AG10803 (cell line): ENCODE results near the gene ITGA7.

ENCODE experiments used
- DNase-seq: peaks from one replicate; pipeline ENCODE4 v3.0.0; 2010; ENCODE audit warnings: low read depth
- H3K4me3 ChIP-seq: 2 replicates; pipeline ENCODE4 v1.5.1; 2011; ENCODE audit warnings: mild to moderate bottlenecking, low read length, control low read depth
- TF ChIP-seq, protein P1 (sequence below): conservative IDR thresholded peaks from 2 replicates; pipeline ENCODE4 v1.5.1; 2011; ENCODE audit warnings: mild to moderate bottlenecking, low read length, control low read depth, inconsistent platforms

Gene ITGA7

DNA sequence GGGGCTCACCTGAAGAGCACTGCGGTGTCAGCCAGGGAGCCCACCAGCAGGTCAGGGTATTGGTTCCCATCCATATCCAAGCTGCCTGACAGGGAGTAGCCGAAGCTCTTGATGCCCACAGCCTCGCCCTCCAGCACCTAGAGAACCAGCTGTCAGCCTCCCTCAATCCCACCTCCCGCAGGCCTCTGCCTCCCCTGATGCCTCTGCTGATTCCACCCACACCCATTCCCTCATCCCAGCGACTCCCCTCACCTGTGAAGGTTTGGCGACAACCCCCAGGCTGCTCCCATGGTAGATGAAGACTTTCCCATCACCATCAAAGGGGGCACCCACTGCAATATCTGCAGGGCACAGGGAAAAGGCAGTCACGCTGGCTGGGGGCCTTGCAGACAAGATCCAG is 10.0 kb downstream of the ITGA7 start:
- no peak for DNase-seq
- H3K4me3 ChIP-seq: no peak overlapping the region
- TF ChIP-seq, protein P1, sequence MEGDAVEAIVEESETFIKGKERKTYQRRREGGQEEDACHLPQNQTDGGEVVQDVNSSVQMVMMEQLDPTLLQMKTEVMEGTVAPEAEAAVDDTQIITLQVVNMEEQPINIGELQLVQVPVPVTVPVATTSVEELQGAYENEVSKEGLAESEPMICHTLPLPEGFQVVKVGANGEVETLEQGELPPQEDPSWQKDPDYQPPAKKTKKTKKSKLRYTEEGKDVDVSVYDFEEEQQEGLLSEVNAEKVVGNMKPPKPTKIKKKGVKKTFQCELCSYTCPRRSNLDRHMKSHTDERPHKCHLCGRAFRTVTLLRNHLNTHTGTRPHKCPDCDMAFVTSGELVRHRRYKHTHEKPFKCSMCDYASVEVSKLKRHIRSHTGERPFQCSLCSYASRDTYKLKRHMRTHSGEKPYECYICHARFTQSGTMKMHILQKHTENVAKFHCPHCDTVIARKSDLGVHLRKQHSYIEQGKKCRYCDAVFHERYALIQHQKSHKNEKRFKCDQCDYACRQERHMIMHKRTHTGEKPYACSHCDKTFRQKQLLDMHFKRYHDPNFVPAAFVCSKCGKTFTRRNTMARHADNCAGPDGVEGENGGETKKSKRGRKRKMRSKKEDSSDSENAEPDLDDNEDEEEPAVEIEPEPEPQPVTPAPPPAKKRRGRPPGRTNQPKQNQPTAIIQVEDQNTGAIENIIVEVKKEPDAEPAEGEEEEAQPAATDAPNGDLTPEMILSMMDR: no peak

DNA sequence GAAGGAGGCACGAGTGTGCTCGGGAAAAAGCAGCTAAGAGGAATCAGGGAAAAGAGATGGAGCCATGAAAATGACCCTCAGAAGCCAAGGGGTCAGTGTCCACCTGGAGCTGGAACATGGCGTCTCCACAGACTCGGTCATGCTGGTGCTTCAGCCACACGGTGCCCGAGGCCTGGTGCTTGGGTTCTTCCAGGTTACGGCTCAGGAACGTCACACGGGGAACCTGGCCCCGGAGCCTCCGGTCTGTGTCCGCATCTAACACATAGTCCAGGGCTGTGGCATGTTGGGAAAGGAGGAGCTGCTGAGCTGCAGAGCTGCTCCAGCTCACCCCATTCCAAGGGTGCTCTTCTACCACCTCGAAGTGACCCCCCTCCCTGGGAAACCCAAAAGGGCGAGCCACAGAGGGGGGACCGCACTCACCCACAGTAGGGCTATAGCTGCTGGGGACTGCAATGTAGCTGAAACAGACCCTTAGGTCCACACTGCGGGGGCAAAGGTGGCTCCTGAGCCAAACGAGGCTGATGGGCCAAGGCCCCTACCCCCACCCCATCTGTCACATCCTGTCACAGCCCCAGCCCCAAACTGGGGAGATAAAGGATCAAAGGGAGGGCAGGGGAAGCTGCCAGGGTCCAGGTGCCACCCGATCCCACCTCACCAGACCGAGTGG is 10.8 kb downstream of the ITGA7 start:
- DNase-seq: no peak
- TF ChIP-seq, protein P1: no peak
- no peak overlapping the region for H3K4me3 ChIP-seq

DNA sequence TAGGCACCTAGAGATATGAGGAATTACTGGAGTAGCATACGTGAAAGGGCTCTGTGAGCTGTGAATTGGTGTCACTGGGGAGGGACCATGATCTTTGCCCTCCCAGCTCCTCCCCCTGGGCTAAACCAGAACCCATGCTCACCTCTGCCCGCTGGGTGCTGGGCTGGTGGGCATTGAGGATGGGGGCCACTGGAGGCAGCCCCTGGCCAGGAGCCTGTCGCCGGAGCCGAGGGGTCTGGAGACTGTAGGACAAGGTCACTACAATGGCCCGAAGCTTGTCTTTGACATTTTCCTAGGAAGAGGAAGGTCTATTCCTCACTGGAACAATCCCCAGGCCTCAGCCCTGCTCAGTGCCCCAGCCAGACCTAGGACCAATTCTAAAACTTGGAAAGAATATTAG is 11.6 kb downstream of the ITGA7 start:
- no peak for DNase-seq
- TF ChIP-seq, protein P1: no peak
- H3K4me3 ChIP-seq: no peak overlapping the region

DNA sequence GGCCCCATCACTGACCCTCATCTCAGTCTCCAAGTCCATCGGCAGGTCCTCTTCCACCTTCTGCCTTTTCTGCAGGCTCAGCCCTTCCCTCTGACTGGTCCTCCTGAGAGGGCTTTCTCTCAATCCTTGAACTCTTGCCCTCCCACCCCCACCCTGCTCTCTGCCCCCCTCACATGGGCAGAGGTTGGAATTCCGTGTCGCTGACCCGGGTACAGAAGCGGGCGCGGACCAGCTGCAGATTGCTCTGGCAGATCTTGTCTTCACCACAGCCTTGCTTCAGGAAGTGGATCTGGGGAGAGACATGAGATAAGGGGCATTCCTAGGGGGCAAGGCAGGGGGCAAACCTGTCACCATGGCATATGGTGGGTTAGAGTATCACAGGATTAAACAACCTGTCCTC is 12.4 kb downstream of the ITGA7 start:
- TF ChIP-seq, protein P1: no peak
- no peak for DNase-seq
- H3K4me3 ChIP-seq: no peak overlapping the region

DNA sequence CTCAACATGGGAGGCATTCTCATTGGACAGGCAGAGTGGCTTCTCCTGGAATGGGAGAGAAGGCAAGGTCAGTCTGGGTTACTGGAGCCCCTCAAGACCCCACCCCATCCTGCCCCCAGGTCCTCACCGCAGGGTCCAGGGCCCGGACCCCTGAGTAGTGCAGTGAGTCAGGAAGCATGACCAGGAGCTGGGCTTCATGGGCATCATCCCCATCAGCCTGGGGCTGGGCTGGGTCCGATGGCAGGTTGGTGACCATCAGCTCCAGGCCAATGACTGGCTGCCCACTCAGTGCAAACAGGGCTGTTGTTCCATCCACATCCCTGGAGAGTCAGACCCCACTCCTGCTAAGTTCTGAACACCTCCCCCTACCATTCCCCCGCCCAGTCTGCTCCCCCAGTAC is 13.1 kb downstream of the ITGA7 start:
- DNase-seq: no peak
- TF ChIP-seq, protein P1: no peak
- no peak overlapping the region for H3K4me3 ChIP-seq

DNA sequence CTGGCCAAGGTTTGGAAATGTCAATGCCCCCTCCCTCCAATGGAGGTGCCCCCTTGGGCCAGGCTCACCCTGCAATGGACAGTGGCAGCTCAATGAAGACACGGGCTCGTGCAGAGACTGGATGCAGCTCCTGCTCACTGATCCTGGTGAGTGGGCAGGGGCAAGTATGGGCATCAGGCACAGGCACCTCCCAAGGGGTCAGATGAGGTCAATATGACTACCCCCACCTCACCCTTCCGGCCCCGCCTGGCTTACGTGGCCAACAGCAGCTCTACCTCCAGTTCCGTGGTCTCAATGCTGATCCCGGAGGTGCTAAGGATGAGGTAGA is 13.6 kb downstream of the ITGA7 start:
- TF ChIP-seq, protein P1: no peak
- H3K4me3 ChIP-seq: no peak overlapping the region
- DNase-seq: no peak

DNA sequence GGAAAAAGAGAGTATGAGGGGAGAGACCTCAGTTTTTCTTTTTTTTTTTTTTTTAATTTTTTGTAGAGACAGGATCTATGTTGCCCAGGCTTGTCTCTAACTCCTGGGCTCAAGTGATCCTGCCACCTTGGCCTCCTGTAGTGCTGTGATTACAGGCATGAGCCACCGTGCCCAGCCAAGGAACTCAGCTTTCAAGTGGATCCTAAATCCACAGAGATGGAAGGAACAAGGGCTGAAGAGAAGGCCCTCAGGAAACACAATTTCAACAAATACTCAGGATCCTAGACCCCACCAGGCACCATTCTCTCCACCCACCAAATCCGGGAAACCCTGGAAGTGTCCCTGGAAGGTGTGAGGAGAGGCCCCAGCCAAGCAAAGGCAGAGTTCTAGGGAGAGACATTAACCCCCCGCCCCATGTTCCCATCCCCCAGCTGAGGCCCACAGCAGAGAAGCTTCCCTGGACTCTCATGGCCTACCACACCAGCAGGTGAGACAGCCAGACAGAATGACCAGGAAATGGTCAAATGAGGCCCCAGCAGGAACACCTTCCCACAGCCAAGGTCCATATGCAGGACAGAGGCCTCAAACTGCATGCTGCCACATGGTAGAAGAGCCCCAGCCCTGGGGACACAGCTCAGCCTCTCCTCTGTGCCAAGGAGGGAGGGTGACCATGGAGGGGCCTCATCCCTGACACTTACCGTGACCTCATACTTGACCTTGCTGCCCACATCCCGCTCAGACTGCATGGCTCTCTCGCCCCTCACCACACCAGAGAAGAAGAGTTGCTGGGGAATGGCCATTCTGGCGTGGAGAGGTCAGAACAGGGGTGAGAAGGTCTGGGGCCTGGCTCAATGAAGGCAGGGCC is 14.1 kb downstream of the ITGA7 start:
- DNase-seq: no peak
- H3K4me3 ChIP-seq: no peak overlapping the region
- TF ChIP-seq, protein P1: no peak
